HL-60 (cell line): Measurements from ENCODE around the gene MALSU1.

Experiments used
- CTCF ChIP-seq: IDR thresholded peaks from one replicate; pipeline ENCODE4 v1.5.1; 2011; ENCODE audit warnings: low read length, control low read depth, inconsistent platforms; ENCODE audit not compliant: insufficient read depth
- GABPA ChIP-seq: IDR thresholded peaks from 2 replicates; pipeline ENCODE4 v1.6.1; 2012; ENCODE audit warnings: low read depth
- POLR2AphosphoS5 ChIP-seq: IDR thresholded peaks from 2 replicates; pipeline ENCODE4 v1.6.1; 2012; ENCODE audit warnings: low read depth

- no peak for TF ChIP-seq GABPA
- no peak for TF ChIP-seq POLR2AphosphoS5
- TF ChIP-seq CTCF, result no peak
Observed at GRCh38 chr7:23315366-23315765, 16.2 kb downstream of the MALSU1 start.
